ENCODE measurements around the gene PTH1R.

PTH1R gene

GRCh38 chr3:46865031-46865507 lies 12.5 kb upstream of the PTH1R start:
- no peak for DNase-seq

- no peak for DNase-seq
Measured at GRCh38 chr3:46865546-46865945, 12.0 kb upstream of the PTH1R start.

- no peak for DNase-seq
Measured at GRCh38 chr3:46866032-46866595, 11.4 kb upstream of the PTH1R start.

- DNase-seq, result no peak
Measured at GRCh38 chr3:46866720-46867549, 10.6 kb upstream of the PTH1R start.

GRCh38 chr3:46867550-46867898 lies 10.0 kb upstream of the PTH1R start:
- DNase-seq, result no peak

- DNase-seq, result no peak
Measured at GRCh38 chr3:46868287-46868686, 9.2 kb upstream of the PTH1R start.

GRCh38 chr3:46868948-46869347 lies 8.6 kb upstream of the PTH1R start:
- no peak for DNase-seq

GRCh38 chr3:46869440-46869839 lies 8.1 kb upstream of the PTH1R start:
- no peak for DNase-seq

GRCh38 chr3:46870651-46871050 lies 6.9 kb upstream of the PTH1R start:
- DNase-seq, result no peak

GRCh38 chr3:46871222-46871621 lies 6.3 kb upstream of the PTH1R start:
- no peak for DNase-seq

GRCh38 chr3:46873521-46873920 lies 4.0 kb upstream of the PTH1R start:
- DNase-seq, result no peak

- no peak for DNase-seq
Measured at GRCh38 chr3:46874430-46874829, 3.1 kb upstream of the PTH1R start.

- no peak for DNase-seq
Measured at GRCh38 chr3:46875560-46875959, 2.0 kb upstream of the PTH1R start.

GRCh38 chr3:46876313-46877300 lies 914 bp upstream of the PTH1R start:
- no peak for DNase-seq

GRCh38 chr3:46878781-46879436 lies 1.4 kb downstream of the PTH1R start:
- no peak for DNase-seq

- no peak for DNase-seq
Measured at GRCh38 chr3:46880884-46881595, 3.5 kb downstream of the PTH1R start.

- DNase-seq, result no peak
Measured at GRCh38 chr3:46881596-46882376, 4.3 kb downstream of the PTH1R start.

GRCh38 chr3:46882377-46883053 lies 5.0 kb downstream of the PTH1R start:
- DNase-seq, result no peak

- no peak for DNase-seq
Measured at GRCh38 chr3:46883054-46883829, 5.7 kb downstream of the PTH1R start.

- no peak for DNase-seq
Measured at GRCh38 chr3:46883830-46884185, 6.3 kb downstream of the PTH1R start.
